Neutrophil (primary cell): ENCODE results near the gene ITPK1.

Experiments used
- H3K27ac ChIP-seq: fragments of 200-600 bp; sonication (generic); 2 replicates; pipeline ENCODE4 v1.5.1; 2016; ENCODE audit warnings: mild to moderate bottlenecking, moderate library complexity
- H3K27me3 ChIP-seq: fragments of 200-600 bp; sonication (generic); 2 replicates; pipeline ENCODE4 v1.6.0; 2016; ENCODE audit warnings: mild to moderate bottlenecking
- H3K36me3 ChIP-seq: fragments of 200-600 bp; sonication (generic); 2 replicates; pipeline ENCODE4 v1.5.1; 2017
- H3K4me1 ChIP-seq, 2 experiments: fragments of 200-600 bp in 1 of 2; sonication (generic) in 1 of 2; 1 replicate in 1 of 2; 2 replicates in 1 of 2; pipeline versions ENCODE4 v1.5.1 to v1.6.1; 2013 to 2016; ENCODE audit warnings: low read depth in 1 of 2, low read length in 1 of 2, mild to moderate bottlenecking in 1 of 2, moderate library complexity in 1 of 2; ENCODE audit not compliant: control insufficient read depth in 1 of 2, insufficient read depth in 1 of 2
- H3K4me3 ChIP-seq, 2 experiments: fragments of 200-600 bp in 1 of 2; sonication (generic) in 1 of 2; 1 replicate in 1 of 2; 2 replicates in 1 of 2; pipeline ENCODE4 v1.5.1; 2013 to 2016; ENCODE audit warnings: low read depth in 1 of 2, low read length in 1 of 2, mild to moderate bottlenecking in 1 of 2, moderate library complexity in 1 of 2
- H3K9me3 ChIP-seq: fragments of 200-600 bp; sonication (generic); 2 replicates; pipeline ENCODE4 v1.5.1; 2016
- TF ChIP-seq, protein P1 (sequence below): fragments of 200-600 bp; sonication (generic); IDR thresholded peaks from 2 replicates; pipeline ENCODE4 v1.5.1; 2016; ENCODE audit warnings: antibody characterized with exemption

Gene ITPK1

DNA sequence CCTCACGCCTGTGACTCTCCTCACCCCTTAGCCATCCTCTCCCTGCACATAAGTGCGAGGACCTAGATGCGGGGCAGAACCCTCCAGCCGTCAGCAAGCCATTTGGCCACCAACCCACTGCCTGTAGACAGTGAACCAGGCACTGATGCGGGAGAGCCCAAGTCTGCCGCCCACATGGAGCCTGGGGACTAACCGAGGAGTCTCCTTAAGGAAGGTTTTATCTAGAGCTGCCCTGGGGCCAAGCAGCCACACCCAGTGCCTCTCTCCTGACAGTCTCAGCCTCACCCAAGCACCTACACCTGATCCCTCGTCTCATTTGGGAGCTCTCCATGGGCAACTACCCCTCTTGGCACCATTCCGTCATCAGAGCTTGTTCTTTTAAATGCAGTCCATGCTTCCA is 120.1 kb downstream of the ITPK1 start:
- Histone ChIP-seq H3K4me3 (no peak overlapping the region), H3K27ac (no peak overlapping the region), H3K36me3 (peaks cover 65% of the 10 kb centered on the region), H3K9me3 (no peaks in the 10 kb centered on the region), H3K4me1 (no peaks in the 10 kb centered on the region), H3K27me3 (no peaks in the 10 kb centered on the region)
- TF ChIP-seq, protein P1, sequence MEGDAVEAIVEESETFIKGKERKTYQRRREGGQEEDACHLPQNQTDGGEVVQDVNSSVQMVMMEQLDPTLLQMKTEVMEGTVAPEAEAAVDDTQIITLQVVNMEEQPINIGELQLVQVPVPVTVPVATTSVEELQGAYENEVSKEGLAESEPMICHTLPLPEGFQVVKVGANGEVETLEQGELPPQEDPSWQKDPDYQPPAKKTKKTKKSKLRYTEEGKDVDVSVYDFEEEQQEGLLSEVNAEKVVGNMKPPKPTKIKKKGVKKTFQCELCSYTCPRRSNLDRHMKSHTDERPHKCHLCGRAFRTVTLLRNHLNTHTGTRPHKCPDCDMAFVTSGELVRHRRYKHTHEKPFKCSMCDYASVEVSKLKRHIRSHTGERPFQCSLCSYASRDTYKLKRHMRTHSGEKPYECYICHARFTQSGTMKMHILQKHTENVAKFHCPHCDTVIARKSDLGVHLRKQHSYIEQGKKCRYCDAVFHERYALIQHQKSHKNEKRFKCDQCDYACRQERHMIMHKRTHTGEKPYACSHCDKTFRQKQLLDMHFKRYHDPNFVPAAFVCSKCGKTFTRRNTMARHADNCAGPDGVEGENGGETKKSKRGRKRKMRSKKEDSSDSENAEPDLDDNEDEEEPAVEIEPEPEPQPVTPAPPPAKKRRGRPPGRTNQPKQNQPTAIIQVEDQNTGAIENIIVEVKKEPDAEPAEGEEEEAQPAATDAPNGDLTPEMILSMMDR, result no peak

DNA sequence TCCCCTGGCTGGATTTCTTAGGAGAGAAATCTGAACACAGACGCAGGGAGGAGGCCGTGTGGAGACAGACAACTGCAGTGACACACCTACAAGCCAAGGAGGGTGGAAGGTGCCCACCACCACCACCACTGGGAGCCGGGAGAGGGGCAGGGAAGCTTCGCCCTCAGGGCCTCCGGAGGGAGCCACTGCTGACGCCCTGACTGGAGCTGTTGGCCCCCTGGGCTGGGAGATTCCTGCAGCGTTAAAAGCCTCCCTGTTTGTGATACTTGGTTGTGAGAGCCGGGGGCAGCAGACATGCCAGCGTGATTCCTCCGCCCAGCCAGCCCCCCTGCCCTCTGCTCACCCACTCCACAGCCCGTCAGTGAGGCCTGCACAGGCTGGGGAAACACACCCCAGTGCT is 120.8 kb downstream of the ITPK1 start:
- H3K9me3 ChIP-seq, result no peaks in the 10 kb centered on the region
- no peaks in the 10 kb centered on the region for H3K27me3 ChIP-seq
- H3K4me3 ChIP-seq, result no peak overlapping the region
- H3K4me1 ChIP-seq, result no peaks in the 10 kb centered on the region
- TF ChIP-seq, protein P1, result no peak
- peaks cover 69% of the 10 kb centered on the region for H3K36me3 ChIP-seq
- no peak overlapping the region for H3K27ac ChIP-seq

DNA sequence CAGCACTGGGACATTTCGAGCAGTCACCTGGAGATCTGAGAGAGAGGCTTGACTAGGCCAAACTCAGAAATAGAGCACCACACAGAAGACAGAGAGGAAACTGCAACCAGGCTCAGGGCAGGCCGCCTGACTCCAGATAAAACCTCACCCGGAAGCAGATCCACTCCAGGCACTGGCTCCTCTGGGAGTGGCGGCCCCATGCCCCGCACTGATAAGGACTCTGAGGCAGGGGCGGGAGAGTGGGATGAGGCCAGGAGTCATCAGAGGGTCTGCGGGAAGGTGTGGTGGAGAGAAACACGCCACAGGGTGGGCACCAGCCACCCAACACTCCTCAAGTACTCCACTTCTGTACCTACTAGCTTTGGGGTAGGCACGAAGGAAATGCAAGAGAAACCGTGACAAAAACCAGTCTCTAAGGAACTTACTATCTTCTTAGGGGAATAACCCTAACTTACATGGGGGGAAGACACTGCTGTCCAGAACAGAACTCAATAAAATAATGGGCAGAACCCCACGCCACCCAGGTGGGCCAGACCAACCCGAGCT is 121.5 kb downstream of the ITPK1 start:
- Histone ChIP-seq H3K9me3 (no peaks in the 10 kb centered on the region), H3K27me3 (no peaks in the 10 kb centered on the region), H3K27ac (no peak overlapping the region), H3K4me1 (no peaks in the 10 kb centered on the region), H3K4me3 (no peak overlapping the region), H3K36me3 (peaks cover 67% of the 10 kb centered on the region)
- TF ChIP-seq, protein P1, result no peak

DNA sequence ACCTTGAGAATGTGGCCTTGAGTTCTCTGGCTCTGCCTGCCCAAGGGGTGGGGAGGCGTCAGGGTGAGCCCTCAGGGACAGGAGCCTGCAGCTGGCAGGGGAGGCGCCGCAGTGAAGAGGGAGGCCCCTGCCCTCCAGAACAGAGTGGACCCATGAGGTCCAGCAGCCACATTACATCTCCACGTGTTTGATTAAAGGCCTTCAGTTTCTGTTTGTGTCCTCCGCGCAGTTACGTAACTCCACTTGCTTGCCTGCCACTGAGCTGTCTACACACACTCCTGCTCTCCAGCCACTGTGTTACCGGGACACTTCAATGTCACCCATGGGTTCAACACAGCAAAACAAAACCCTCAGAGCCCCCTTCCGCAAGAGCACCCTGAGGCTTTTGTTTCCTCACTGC is 122.4 kb downstream of the ITPK1 start:
- TF ChIP-seq, protein P1, result no peak
- H3K36me3 ChIP-seq, result peaks cover 73% of the 10 kb centered on the region
- H3K9me3 ChIP-seq, result no peaks in the 10 kb centered on the region
- H3K27me3 ChIP-seq, result no peaks in the 10 kb centered on the region
- no peak overlapping the region for H3K27ac ChIP-seq
- H3K4me3 ChIP-seq, result no peak overlapping the region
- no peaks in the 10 kb centered on the region for H3K4me1 ChIP-seq

DNA sequence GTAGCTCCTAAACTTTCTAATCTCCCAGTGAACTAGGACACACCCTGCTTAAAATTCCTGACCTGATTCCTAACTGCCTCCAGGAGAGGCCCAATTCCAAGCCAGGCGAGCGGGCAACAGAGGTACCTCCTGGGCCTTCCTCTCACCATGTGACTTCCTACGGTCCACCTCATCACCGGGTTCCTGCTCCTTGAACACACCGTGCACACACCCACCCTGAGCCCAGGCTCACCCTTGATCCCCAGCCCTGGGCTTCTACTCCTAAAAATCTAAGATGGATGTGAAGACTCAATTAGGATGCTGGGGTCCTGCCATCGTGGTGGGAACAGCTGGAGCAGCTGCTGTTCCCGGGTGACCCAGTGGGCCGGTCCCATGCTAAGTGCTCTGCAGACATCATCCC is 124.2 kb downstream of the ITPK1 start:
- H3K27me3 ChIP-seq, result no peaks in the 10 kb centered on the region
- TF ChIP-seq, protein P1, result no peak
- peaks cover 74% of the 10 kb centered on the region for H3K36me3 ChIP-seq
- no peak overlapping the region for H3K4me3 ChIP-seq
- no peaks in the 10 kb centered on the region for H3K4me1 ChIP-seq
- no peak overlapping the region for H3K27ac ChIP-seq
- H3K9me3 ChIP-seq, result no peaks in the 10 kb centered on the region
